RWPE2 (cell line): ENCODE data around the gene KRT24.

ENCODE experiments used
- ATAC-seq: fragments of 200-7000 bp; cut with Tn5 transposase; 3 replicates; pipeline ENCODE4 v1.9.1; 2021; ENCODE audit warnings: low read depth
- DNase-seq: peaks from one replicate; pipeline ENCODE4 v3.0.0-alpha.2; 2020; ENCODE audit warnings: low spot score
- H3K27ac ChIP-seq: fragments of 450-650 bp; 2 replicates; pipeline ENCODE4 v1.5.1; 2017; ENCODE audit warnings: mild to moderate bottlenecking; ENCODE audit not compliant: poor library complexity, severe bottlenecking
- H3K27me3 ChIP-seq: fragments of 250-450 bp; sonication (Bioruptor Pico); 2 replicates; pipeline ENCODE4 v1.5.1; 2021; ENCODE audit warnings: mild to moderate bottlenecking, moderate library complexity; ENCODE audit not compliant: insufficient read depth, poor library complexity, severe bottlenecking
- H3K36me3 ChIP-seq: fragments of 250-450 bp; sonication (Bioruptor Pico); 2 replicates; pipeline ENCODE4 v1.5.1; 2020; ENCODE audit warnings: low read depth, mild to moderate bottlenecking, moderate library complexity
- H3K4me1 ChIP-seq: fragments of 250-450 bp; sonication (Bioruptor Pico); 2 replicates; pipeline ENCODE4 v1.5.1; 2021; ENCODE audit warnings: mild to moderate bottlenecking, moderate library complexity; ENCODE audit not compliant: insufficient read depth, poor library complexity, severe bottlenecking
- H3K4me3 ChIP-seq: fragments of 250-450 bp; sonication (Bioruptor Pico); 2 replicates; pipeline ENCODE4 v1.5.1; 2021; ENCODE audit warnings: mild to moderate bottlenecking, moderate library complexity; ENCODE audit not compliant: severe bottlenecking
- H3K9me3 ChIP-seq: fragments of 250-450 bp; sonication (Bioruptor Pico); 2 replicates; pipeline ENCODE4 v1.5.1; 2021; ENCODE audit warnings: mild to moderate bottlenecking, moderate library complexity; ENCODE audit not compliant: severe bottlenecking
- CTCF ChIP-seq: fragments of 450-650 bp; IDR thresholded peaks from one replicate; pipeline ENCODE4 v1.5.1; 2017; ENCODE audit warnings: mild to moderate bottlenecking, moderate library complexity; ENCODE audit not compliant: poor library complexity, severe bottlenecking

KRT24 gene

GRCh38 chr17:40663252-40663651, 40.3 kb downstream of the KRT24 start:
- no peaks in the 10 kb centered on the region for H3K9me3 ChIP-seq
- no peak for TF ChIP-seq CTCF
- H3K4me3 ChIP-seq = no peak overlapping the region
- ATAC-seq (no peak), DNase-seq (no peak)
- no peaks in the 10 kb centered on the region for H3K4me1 ChIP-seq
- H3K27ac ChIP-seq = no peak overlapping the region
- H3K36me3 ChIP-seq = no peaks in the 10 kb centered on the region
- H3K27me3 ChIP-seq = no peaks in the 10 kb centered on the region

GRCh38 chr17:40659911-40660310, 43.6 kb downstream of the KRT24 start:
- TF ChIP-seq CTCF = no peak
- Histone ChIP-seq H3K9me3 (no peaks in the 10 kb centered on the region), H3K27ac (no peak overlapping the region), H3K4me3 (no peak overlapping the region), H3K36me3 (no peaks in the 10 kb centered on the region), H3K4me1 (no peaks in the 10 kb centered on the region), H3K27me3 (no peaks in the 10 kb centered on the region)
- DNase-seq (no peak), ATAC-seq (no peak)

GRCh38 chr17:40658396-40658795, 45.2 kb downstream of the KRT24 start:
- Histone ChIP-seq H3K27me3 (peaks cover 3% of the 10 kb centered on the region), H3K4me1 (no peaks in the 10 kb centered on the region), H3K9me3 (no peaks in the 10 kb centered on the region), H3K4me3 (no peak overlapping the region), H3K36me3 (no peaks in the 10 kb centered on the region), H3K27ac (no peak overlapping the region)
- no peak for TF ChIP-seq CTCF
- DNase-seq (no peak), ATAC-seq (no peak)

- no peaks in the 10 kb centered on the region for H3K9me3 ChIP-seq
- peaks cover under 1% of the 10 kb centered on the region; the same call in 1 of the 2 replicates for H3K36me3 ChIP-seq
- DNase-seq (no peak), ATAC-seq (no peak)
- no peak overlapping the region for H3K27ac ChIP-seq
- peaks cover 3% of the 10 kb centered on the region for H3K27me3 ChIP-seq
- H3K4me3 ChIP-seq = no peak overlapping the region
- H3K4me1 ChIP-seq = peaks cover 4% of the 10 kb centered on the region
- TF ChIP-seq CTCF = no peak
Measured at GRCh38 chr17:40651939-40652338, 51.6 kb downstream of the KRT24 start.

GRCh38 chr17:40648384-40648968, 55.1 kb downstream of the KRT24 start:
- no peak for DNase-seq
- no peaks in the 10 kb centered on the region for H3K27me3 ChIP-seq
- peak overlapping the region; percentile 94 for H3K4me3 ChIP-seq
- peak; percentile 23; the same call in 2 of the 3 replicates for ATAC-seq
- TF ChIP-seq CTCF = no peak
- H3K4me1 ChIP-seq = peaks cover 15% of the 10 kb centered on the region
- H3K9me3 ChIP-seq = no peaks in the 10 kb centered on the region
- H3K36me3 ChIP-seq = peaks cover 31% of the 10 kb centered on the region
- H3K27ac ChIP-seq = peak overlapping the region; percentile 62
